Ascending aorta (tissue), 2 donors: Measurements from ENCODE around the gene MED15. TPM values are rescaled to one million over a fixed set of nuclear protein-coding genes. Genes with fewer than 3 reads are reported as not detected.
"Not testable (repeated sequence)": the region's sequence is repeated elsewhere in the genome, so short reads cannot be mapped to it uniquely, and the experiment has no call there.

Source experiments
- DNase-seq, 2 donors: peaks; one replicate each; pipeline ENCODE4 v3.0.0-alpha.2; 2019; ENCODE audit warnings: low spot score in 2 of 2
- H3K27ac ChIP-seq, 2 donors: fragments of 200-600 bp; sonication (generic); one replicate each; pipeline ENCODE4 v1.5.1; 2016 to 2017; ENCODE audit warnings: mild to moderate bottlenecking in 1 of 2
- H3K27me3 ChIP-seq: fragments of 200-600 bp; sonication (generic); one replicate; pipeline ENCODE4 v1.5.1; 2017
- H3K36me3 ChIP-seq, 2 donors: fragments of 200-600 bp; sonication (generic); one replicate each; pipeline ENCODE4 v1.5.1; 2016
- H3K4me1 ChIP-seq, 2 donors: fragments of 200-600 bp; sonication (generic); one replicate each; pipeline ENCODE4 v1.5.1; 2016 to 2017; ENCODE audit warnings: mild to moderate bottlenecking in 1 of 2
- H3K4me3 ChIP-seq, 2 donors: fragments of 200-600 bp; sonication (generic); one replicate each; pipeline ENCODE4 v1.5.1; 2016 to 2017; ENCODE audit warnings: mild to moderate bottlenecking in 1 of 2
- H3K9me3 ChIP-seq, 2 donors: fragments of 200-600 bp; sonication (generic); one replicate each; pipeline ENCODE4 v1.5.1; 2016
- intact Hi-C: fragments of 100-400 bp; cut with DNase I; formaldehyde crosslinking; loops from one replicate; pipeline ENCODE4 v1.15.1; 2023
- total RNA-seq: library from RNA; depleted of rRNA; stranded (reverse); fragments of >200 nt; gene quantifications from one replicate; pipeline ENCODE4 v1.1.0, GENCODE V29; 2016
- TF ChIP-seq, protein P1 (sequence below), 3 experiments: fragments of 200-600 bp in 2 of 3; fragments of 450-650 bp in 1 of 3; sonication (generic) in 2 of 3; IDR thresholded peaks; one replicate each; pipeline ENCODE4 v1.5.1; 2016 to 2019; ENCODE audit warnings: antibody characterized with exemption in 3 of 3, mild to moderate bottlenecking in 1 of 3, moderate library complexity in 1 of 3

MED15 gene
- total RNA-seq, 1 donor from 2014 or later: 204 TPM

DNA sequence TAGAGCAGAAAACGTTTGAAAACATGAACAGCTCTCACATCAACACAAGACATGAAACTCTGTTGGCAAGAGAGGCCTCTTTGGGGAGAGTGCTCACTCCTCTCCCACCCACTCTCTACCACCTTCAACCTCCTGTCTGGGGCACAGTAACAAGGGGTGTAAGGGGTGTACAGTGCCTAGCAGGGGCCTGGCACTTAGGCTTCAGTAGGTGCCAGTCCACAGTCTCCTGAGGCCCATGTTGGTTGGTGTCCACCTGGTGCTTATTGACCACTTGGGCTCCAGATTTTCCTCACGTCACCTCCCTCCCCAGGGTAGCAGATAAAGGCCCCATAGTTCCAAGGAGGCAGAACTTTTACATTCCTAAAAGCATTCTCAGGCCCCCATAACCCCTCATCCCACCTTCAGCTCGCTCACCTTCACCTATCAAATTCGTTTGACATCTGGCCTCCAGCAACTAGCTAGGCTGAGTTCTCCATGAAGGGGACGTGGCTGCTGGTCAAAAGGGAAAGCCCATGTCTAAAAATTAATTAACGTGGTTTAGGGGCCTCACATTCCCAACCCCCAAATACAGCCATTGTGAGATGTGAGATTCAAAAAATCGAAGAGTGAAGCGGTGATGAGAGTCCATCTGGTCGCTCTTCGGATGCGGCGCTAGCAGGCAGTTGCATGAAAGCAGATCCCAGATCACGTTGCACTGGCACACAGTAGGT, 712 bp upstream of the MED15 start:
- TF ChIP-seq, protein P1, sequence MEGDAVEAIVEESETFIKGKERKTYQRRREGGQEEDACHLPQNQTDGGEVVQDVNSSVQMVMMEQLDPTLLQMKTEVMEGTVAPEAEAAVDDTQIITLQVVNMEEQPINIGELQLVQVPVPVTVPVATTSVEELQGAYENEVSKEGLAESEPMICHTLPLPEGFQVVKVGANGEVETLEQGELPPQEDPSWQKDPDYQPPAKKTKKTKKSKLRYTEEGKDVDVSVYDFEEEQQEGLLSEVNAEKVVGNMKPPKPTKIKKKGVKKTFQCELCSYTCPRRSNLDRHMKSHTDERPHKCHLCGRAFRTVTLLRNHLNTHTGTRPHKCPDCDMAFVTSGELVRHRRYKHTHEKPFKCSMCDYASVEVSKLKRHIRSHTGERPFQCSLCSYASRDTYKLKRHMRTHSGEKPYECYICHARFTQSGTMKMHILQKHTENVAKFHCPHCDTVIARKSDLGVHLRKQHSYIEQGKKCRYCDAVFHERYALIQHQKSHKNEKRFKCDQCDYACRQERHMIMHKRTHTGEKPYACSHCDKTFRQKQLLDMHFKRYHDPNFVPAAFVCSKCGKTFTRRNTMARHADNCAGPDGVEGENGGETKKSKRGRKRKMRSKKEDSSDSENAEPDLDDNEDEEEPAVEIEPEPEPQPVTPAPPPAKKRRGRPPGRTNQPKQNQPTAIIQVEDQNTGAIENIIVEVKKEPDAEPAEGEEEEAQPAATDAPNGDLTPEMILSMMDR (IDR thresholded peaks at IDR 0.05): no peak
- H3K27ac ChIP-seq: peak overlapping the region; percentile 98
- no peak for DNase-seq
- H3K27me3 ChIP-seq: no peaks in the 10 kb centered on the region
- intact Hi-C loops: loop anchor here (1.0 to 10.0 kb wide), 6 partner anchors 11 to 411 kb away; partner anchors contain the start of genes CRKL, KLHL22, PI4KA and SNAP29
- H3K4me1 ChIP-seq: peaks cover 12 to 25% of the 10 kb centered on the region in 2 donors
- peak overlapping the region; percentile 76 to 85 for H3K4me3 ChIP-seq
- H3K36me3 ChIP-seq: peaks cover 0 to 3% of the 10 kb centered on the region in 2 donors
- H3K9me3 ChIP-seq: no peaks in the 10 kb centered on the region

DNA sequence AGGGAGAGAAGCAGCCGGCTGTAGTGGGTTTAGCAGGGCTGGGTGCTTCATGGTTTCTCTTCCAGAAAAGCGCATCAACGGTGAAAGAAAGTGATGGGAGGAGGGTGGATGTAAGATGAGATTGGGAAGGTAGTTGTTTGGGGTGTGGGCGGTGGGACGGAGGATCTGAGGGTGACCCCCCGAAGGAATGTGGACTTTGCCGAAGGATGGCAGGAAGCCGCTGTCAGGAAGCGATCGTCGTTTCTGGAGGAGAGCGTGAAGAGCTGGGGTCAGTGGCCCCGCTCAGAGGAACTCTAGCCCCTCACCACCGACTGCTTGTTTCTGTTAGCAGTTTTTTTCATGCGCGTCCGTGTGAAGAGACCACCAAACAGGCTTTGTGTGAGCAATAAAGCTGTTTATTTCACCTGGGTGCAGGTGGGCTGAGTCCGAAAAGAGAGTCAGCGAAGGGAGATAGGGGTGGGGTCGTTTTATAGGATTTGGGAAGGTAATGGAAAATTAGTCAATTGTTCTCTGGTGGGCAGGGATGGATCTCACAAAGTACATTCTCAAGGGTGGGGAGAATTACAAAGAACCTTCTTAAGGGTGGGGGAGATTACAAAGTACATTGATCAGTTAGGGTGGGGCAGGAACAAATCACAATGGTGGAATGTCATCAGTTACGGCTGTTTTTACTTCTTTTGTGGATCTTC, 801 bp downstream of the MED15 start:
- intact Hi-C loops: loop anchor here (5.0 to 10.0 kb wide), 3 partner anchors 349 to 409 kb away; partner anchors contain the start of genes CRKL, PI4KA, SNAP29 and ZDHHC8
- H3K27me3 ChIP-seq, H3K9me3 ChIP-seq, DNase-seq, H3K36me3 ChIP-seq: not testable (repeated sequence)
- peak overlapping the region; percentile 98 for H3K27ac ChIP-seq
- H3K4me3 ChIP-seq: peak overlapping the region; percentile 76 to 85
- peaks cover 12 to 27% of the 10 kb centered on the region in 2 donors for H3K4me1 ChIP-seq

DNA sequence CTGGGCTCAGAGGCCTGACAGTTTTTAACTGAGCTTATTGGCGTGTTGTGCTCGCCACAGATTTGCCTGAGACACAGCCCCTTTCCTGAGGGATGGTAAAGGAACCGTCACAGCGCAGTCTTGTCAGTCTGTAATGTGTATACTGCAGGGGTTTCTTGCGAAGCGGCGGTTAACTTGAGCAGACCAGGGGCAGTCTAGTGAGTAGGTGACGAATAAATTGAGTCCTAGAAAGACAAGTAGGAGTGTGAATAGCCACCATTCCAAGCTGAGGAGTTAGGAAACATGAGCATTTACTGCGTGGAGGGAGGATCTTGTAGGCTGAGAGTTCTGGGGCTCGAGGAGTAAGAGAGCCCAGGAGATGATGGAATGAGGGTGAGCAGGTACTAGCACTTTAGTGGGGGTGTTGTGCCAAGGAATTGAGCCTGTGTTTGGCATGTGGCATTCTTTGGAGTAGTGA, 1.4 kb downstream of the MED15 start:
- no peaks in the 10 kb centered on the region for H3K36me3 ChIP-seq
- H3K9me3 ChIP-seq: no peaks in the 10 kb centered on the region
- no peaks in the 10 kb centered on the region for H3K27me3 ChIP-seq
- intact Hi-C loops: loop anchor here (1.0 to 10.0 kb wide), 5 partner anchors 22 to 408 kb away; partner anchors contain the start of genes CRKL, PI4KA, SNAP29 and ZDHHC8
- peak overlapping the region; percentile 76 to 85 for H3K4me3 ChIP-seq
- peaks cover 12 to 27% of the 10 kb centered on the region in 2 donors for H3K4me1 ChIP-seq
- TF ChIP-seq, protein P1 (IDR thresholded peaks at IDR 0.05): no peak
- DNase-seq: no peak
- peak overlapping the region; percentile 98 for H3K27ac ChIP-seq

DNA sequence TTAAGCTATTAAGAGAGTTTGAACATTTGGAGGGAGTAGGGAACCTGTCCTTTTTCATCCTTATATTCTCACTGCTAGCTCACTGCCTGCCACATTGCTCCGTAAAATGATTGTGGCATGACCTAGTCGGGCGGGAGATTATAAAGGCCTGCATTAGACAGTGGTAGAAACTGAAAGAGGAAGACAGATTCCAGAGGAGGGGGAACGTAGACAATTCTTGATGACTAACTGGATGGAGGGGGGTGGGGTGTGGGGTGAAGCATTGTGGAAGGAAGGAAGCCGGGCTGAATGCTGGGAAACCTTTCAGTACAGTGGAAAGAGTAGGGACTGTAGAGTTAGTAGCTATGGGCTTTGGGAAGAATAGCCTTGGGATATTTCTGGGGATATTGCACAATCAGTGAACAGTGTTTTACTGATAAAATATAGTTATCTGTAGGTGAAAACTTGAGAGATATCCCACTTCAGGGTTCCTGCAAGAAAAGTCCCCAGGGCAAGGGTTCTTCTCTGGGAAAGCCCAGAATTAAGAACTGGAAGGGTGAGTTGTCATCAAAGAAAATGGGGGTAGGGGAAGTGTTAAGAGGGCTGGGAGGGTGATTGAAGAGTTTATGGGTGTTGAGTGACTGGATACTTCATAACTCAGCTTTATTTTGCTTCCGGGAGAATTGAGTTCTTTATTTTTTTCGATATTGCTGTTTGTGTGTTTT, 2.1 kb downstream of the MED15 start:
- intact Hi-C loops: loop anchor here (1.0 to 10.0 kb wide), 5 partner anchors 22 to 408 kb away; partner anchors contain the start of genes CRKL, PI4KA, SNAP29 and ZDHHC8
- Histone ChIP-seq H3K27me3 (no peaks in the 10 kb centered on the region), H3K9me3 (no peaks in the 10 kb centered on the region), H3K4me3 (peak overlapping the region; percentile 76 to 85), H3K36me3 (no peaks in the 10 kb centered on the region), H3K4me1 (peaks cover 12 to 29% of the 10 kb centered on the region in 2 donors), H3K27ac (peak overlapping the region; percentile 98)
- DNase-seq: peak; percentile 46 to 92
- TF ChIP-seq, protein P1 (IDR thresholded peaks at IDR 0.05): no peak

DNA sequence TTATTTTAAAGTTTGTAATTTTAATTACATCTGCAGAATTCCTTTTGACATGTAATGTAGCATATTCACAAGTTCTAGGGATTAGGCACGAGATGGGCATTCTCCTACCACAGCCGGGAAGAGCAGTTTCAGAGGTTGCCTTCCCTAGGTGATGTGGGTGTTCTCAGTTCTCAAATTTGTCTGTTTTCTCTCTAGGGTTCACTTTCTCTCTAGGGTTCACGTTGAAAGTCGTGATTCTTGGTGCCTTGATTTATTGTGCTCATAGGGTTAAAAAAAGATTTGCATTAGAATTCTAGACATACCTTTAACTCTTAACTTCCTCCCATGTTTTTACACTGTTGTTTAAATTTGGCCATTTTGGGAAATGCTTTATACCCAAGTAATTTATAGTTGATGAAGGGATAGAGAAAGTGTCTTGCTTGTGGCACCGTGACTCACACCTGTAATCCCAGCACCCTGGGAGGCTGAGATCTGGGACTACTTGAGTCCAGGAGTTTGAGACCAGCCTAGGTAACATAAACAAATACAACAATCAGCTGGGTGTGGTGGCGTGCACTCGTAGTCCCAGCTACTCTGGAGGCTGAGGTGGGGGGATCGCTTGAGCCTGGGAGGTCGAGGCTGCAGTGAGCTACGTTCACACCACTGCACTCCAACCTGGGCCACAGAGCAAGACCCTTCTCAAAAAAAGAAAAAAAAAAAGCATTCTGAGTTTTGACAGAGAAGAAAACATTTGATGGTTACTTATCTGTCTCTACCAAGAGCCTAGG, 3.6 kb downstream of the MED15 start:
- peak overlapping the region; percentile 98 for H3K27ac ChIP-seq
- intact Hi-C loops: no loop called here
- peak overlapping the region in 1 of 2 donors; percentile 76 for H3K4me3 ChIP-seq
- peaks cover 12 to 35% of the 10 kb centered on the region in 2 donors for H3K4me1 ChIP-seq
- TF ChIP-seq, protein P1 (IDR thresholded peaks at IDR 0.05): no peak
- H3K9me3 ChIP-seq: no peaks in the 10 kb centered on the region
- no peaks in the 10 kb centered on the region for H3K27me3 ChIP-seq
- H3K36me3 ChIP-seq: no peaks in the 10 kb centered on the region
- DNase-seq: no peak
